Trophoblast cell (in vitro differentiated cells and primary cell): ENCODE results near the gene SCAPER.
"Not testable (repeated sequence)": the region's sequence is repeated elsewhere in the genome, so short reads cannot be mapped to it uniquely, and the experiment has no call there.

Experiments
- DNase-seq, 2 donors: peaks; one replicate each; pipeline ENCODE4 v3.0.0-alpha.2; 2016
- H2AFZ ChIP-seq: 2 replicates; pipeline ENCODE4 v1.6.1; 2013; ENCODE audit warnings: low read length, moderate library complexity, mild to moderate bottlenecking; ENCODE audit not compliant: insufficient read depth, poor library complexity
- H2AK5ac ChIP-seq: 2 replicates; pipeline ENCODE4 v1.6.1; 2013; ENCODE audit warnings: mild to moderate bottlenecking, low read length
- H2BK120ac ChIP-seq: 2 replicates; pipeline ENCODE4 v1.6.1; 2013; ENCODE audit warnings: low read length, mild to moderate bottlenecking, moderate library complexity; ENCODE audit not compliant: insufficient read depth, poor library complexity
- H2BK12ac ChIP-seq: 2 replicates; pipeline ENCODE4 v1.6.1; 2013; ENCODE audit warnings: mild to moderate bottlenecking, low read length, moderate library complexity
- H2BK5ac ChIP-seq: 2 replicates; pipeline ENCODE4 v1.6.1; 2013; ENCODE audit warnings: low read length, low read depth, moderate library complexity, mild to moderate bottlenecking; ENCODE audit not compliant: poor library complexity
- H3K14ac ChIP-seq: 2 replicates; pipeline ENCODE4 v1.6.1; 2013; ENCODE audit warnings: mild to moderate bottlenecking, low read length
- H3K18ac ChIP-seq: 2 replicates; pipeline ENCODE4 v1.6.1; 2013; ENCODE audit warnings: mild to moderate bottlenecking, low read length
- H3K23ac ChIP-seq: 2 replicates; pipeline ENCODE4 v1.6.1; 2013; ENCODE audit warnings: low read length
- H3K27ac ChIP-seq: 2 replicates; pipeline ENCODE4 v1.5.1; 2013; ENCODE audit warnings: low read depth, mild to moderate bottlenecking, inconsistent platforms, low read length, moderate library complexity
- H3K27me3 ChIP-seq: 2 replicates; pipeline ENCODE4 v1.6.1; 2013; ENCODE audit warnings: inconsistent platforms, mild to moderate bottlenecking, low read length, moderate library complexity; ENCODE audit not compliant: insufficient read depth
- H3K36me3 ChIP-seq, 2 experiments: 1 replicate in 1 of 2; 2 replicates in 1 of 2; pipeline ENCODE4 v1.6.1; 2013; ENCODE audit warnings: low read length in 2 of 2, mild to moderate bottlenecking in 2 of 2, moderate library complexity in 1 of 2; ENCODE audit not compliant: insufficient read depth in 2 of 2, control insufficient read depth in 1 of 2
- H3K4ac ChIP-seq: 2 replicates; pipeline ENCODE4 v1.6.1; 2013; ENCODE audit warnings: low read depth, mild to moderate bottlenecking, low read length, moderate library complexity
- H3K4me1 ChIP-seq, 2 experiments: 1 replicate in 1 of 2; 2 replicates in 1 of 2; pipeline ENCODE4 v1.6.1; 2013; ENCODE audit warnings: low read length in 2 of 2, mild to moderate bottlenecking in 2 of 2, moderate library complexity in 1 of 2; ENCODE audit not compliant: insufficient read depth in 2 of 2, control insufficient read depth in 1 of 2
- H3K4me2 ChIP-seq: 2 replicates; pipeline ENCODE4 v1.6.1; 2013; ENCODE audit warnings: inconsistent platforms, mild to moderate bottlenecking, low read length, moderate library complexity
- H3K4me3 ChIP-seq: 2 replicates; pipeline ENCODE4 v1.5.1; 2013; ENCODE audit warnings: mild to moderate bottlenecking, low read depth, low read length, inconsistent platforms
- H3K79me1 ChIP-seq: one replicate; pipeline ENCODE4 v1.6.1; 2013; ENCODE audit warnings: low read length
- H3K79me2 ChIP-seq: 2 replicates; pipeline ENCODE4 v1.6.1; 2013; ENCODE audit warnings: low read length, mild to moderate bottlenecking; ENCODE audit not compliant: control insufficient read depth, insufficient read depth, poor library complexity
- H3K9ac ChIP-seq: 2 replicates; pipeline ENCODE4 v1.6.1; 2013; ENCODE audit warnings: mild to moderate bottlenecking, low read length
- H3K9me3 ChIP-seq: 2 replicates; pipeline ENCODE4 v1.6.1; 2013; ENCODE audit warnings: low read depth, mild to moderate bottlenecking, control low read depth, inconsistent platforms, low read length; ENCODE audit not compliant: insufficient read depth
- H4K12ac ChIP-seq: 2 replicates; pipeline ENCODE4 v1.6.1; 2013; ENCODE audit warnings: low read depth, mild to moderate bottlenecking, low read length, moderate library complexity
- H4K8ac ChIP-seq: 2 replicates; pipeline ENCODE4 v1.6.1; 2013; ENCODE audit warnings: low read depth, mild to moderate bottlenecking, low read length, moderate library complexity
- H4K91ac ChIP-seq: one replicate; pipeline ENCODE4 v1.6.1; 2013; ENCODE audit warnings: low read depth, mild to moderate bottlenecking, low read length, moderate library complexity
- WGBS: extraction: QIAGEN DNeasy Blood & Tissue Kit; methylation state at CpG from one replicate; pipeline ENCODE4 v1.1.7; 2013; ENCODE audit warnings: missing lambda C conversion rate; ENCODE audit not compliant: insufficient read length, insufficient coverage; ENCODE audit errors: extremely low coverage; 5-methylcytosine and 5-hydroxymethylcytosine counted together

SCAPER gene

DNA sequence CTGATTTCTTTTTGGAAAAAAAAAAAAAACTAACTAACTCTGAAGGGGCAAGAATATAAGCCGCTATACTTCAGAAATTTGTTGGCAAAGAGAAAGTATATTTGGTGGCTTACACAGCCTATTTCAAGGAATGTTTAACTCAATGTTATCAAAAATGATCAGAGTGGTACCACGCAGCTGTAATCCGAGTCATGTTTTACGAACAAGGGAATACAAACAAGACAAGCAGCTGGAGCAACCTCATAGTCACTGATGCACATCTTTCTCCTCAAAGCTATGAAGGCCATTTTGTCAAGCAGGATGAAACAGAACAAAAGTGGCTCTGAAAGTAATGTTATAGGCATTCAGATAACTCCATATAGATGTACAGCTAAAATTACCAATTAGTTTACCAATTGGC is 81.2 kb downstream of the SCAPER start:
- Histone ChIP-seq H2AK5ac (no peak overlapping the region), H4K8ac (no peak overlapping the region), H3K27ac (no peak overlapping the region), H3K23ac (no peak overlapping the region), H3K79me1 (no peaks in the 10 kb centered on the region), H3K4ac (no peak overlapping the region), H3K4me2 (no peak overlapping the region), H3K4me3 (no peak overlapping the region), H3K9ac (no peak overlapping the region), H3K14ac (no peak overlapping the region), H2BK120ac (no peak overlapping the region), H3K9me3 (no peaks in the 10 kb centered on the region), H4K12ac (no peak overlapping the region), H3K27me3 (no peaks in the 10 kb centered on the region), H3K79me2 (no peaks in the 10 kb centered on the region), H2AFZ (no peak overlapping the region), H4K91ac (no peak overlapping the region), H2BK5ac (no peak overlapping the region), H3K36me3 (peaks cover 0 to under 1% of the 10 kb centered on the region in 2 experiments), H3K18ac (no peak overlapping the region), H3K4me1 (no peaks in the 10 kb centered on the region), H2BK12ac (no peak overlapping the region)
- DNase-seq, result no peak
- no CpG with 5 or more reads among the region's 4 CpGs for WGBS

DNA sequence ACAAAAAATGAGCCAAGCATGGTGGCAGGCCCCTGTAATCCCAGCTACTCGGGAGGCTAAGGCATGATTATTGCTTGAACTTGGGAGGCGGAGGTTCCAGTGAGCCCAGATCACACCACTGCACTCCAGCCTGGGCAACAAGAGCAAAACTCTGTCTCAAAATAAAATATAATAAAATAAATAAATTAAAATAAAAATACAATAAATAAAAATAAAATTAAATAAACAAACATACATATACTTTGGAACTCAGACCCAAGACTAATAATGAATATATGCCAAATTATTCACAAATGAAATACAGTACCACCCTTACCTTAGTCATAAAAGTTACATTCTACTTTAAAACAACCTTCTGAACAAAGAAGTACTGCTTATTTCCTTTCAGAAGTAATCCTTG is 81.8 kb downstream of the SCAPER start:
- Histone ChIP-seq H3K9ac (no peak overlapping the region), H3K4ac (no peak overlapping the region), H3K18ac (no peak overlapping the region), H3K23ac (no peak overlapping the region), H2AFZ (no peak overlapping the region), H3K14ac (no peak overlapping the region), H3K4me1 (no peaks in the 10 kb centered on the region), H4K91ac (no peak overlapping the region), H3K27me3 (no peaks in the 10 kb centered on the region), H3K27ac (no peak overlapping the region), H3K9me3 (no peaks in the 10 kb centered on the region), H2BK5ac (no peak overlapping the region), H2BK120ac (no peak overlapping the region), H4K8ac (no peak overlapping the region), H3K4me2 (no peak overlapping the region), H4K12ac (no peak overlapping the region), H3K79me1 (no peaks in the 10 kb centered on the region), H3K36me3 (peaks cover 0 to 3% of the 10 kb centered on the region in 2 experiments), H3K4me3 (no peak overlapping the region), H2AK5ac (no peak overlapping the region), H2BK12ac (no peak overlapping the region), H3K79me2 (no peaks in the 10 kb centered on the region)
- no CpG with 5 or more reads among the region's 2 CpGs for WGBS
- DNase-seq, result no peak

DNA sequence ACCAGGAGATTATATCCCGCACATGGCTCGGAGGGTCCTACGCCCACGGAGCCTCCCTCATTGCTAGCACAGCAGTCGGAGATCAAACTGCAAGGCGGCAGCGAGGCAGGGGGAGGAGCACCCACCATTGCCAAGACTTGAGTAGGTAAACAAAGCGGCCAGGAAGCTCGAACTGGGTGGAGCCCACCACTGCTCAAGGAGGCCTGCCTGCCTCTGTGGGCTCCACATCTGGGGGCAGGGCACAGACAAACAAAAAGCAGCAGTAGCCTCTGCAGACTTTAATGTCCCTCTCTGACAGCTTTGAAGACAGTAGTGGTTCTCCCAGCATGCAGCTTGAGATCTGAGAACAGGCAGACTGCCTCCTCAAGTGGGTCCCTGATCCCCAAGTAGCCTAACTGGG is 86.2 kb downstream of the SCAPER start:
- not testable (repeated sequence) for H3K36me3 ChIP-seq, H4K91ac ChIP-seq, H3K9me3 ChIP-seq, H3K4ac ChIP-seq, H2AFZ ChIP-seq, H2BK120ac ChIP-seq, H2BK5ac ChIP-seq, H3K4me1 ChIP-seq, H3K23ac ChIP-seq, H3K27ac ChIP-seq, H3K79me2 ChIP-seq, H2AK5ac ChIP-seq, H2BK12ac ChIP-seq, H3K4me2 ChIP-seq, H3K14ac ChIP-seq, H3K4me3 ChIP-seq, H3K79me1 ChIP-seq, H3K9ac ChIP-seq, H3K18ac ChIP-seq, H4K12ac ChIP-seq, H4K8ac ChIP-seq, DNase-seq, H3K27me3 ChIP-seq
- WGBS, result no CpG with 5 or more reads among the region's 9 CpGs

DNA sequence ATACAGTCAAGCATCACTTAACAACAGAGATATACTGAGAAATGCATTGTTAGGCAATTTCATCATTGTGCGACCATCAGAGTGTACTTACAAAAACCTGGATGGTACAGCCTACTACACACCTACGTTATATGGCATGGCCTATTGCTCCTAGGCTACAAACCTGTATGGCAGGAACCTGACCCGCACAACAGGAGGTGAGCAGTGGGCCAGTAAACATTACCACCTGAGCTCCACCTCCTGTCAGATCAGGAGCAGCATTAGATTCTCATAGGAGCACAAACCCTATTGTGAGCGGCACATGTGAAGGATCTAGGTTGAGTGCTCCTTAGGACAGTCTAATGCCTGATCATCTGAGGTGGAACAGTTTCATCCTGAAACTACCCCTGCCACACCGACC is 89.7 kb downstream of the SCAPER start:
- H2BK120ac ChIP-seq, result no peak overlapping the region
- no peaks in the 10 kb centered on the region for H3K79me2 ChIP-seq
- H3K4ac ChIP-seq, result no peak overlapping the region
- peaks cover 0 to 3% of the 10 kb centered on the region in 2 experiments for H3K36me3 ChIP-seq
- no CpG with 5 or more reads among the region's 5 CpGs for WGBS
- H2BK5ac ChIP-seq, result no peak overlapping the region
- H4K12ac ChIP-seq, result no peak overlapping the region
- H3K79me1 ChIP-seq, result no peaks in the 10 kb centered on the region
- no peak overlapping the region for H3K27ac ChIP-seq
- no peak overlapping the region for H3K14ac ChIP-seq
- H4K8ac ChIP-seq, result no peak overlapping the region
- no peaks in the 10 kb centered on the region for H3K4me1 ChIP-seq
- no peak overlapping the region for H4K91ac ChIP-seq
- H2AFZ ChIP-seq, result no peak overlapping the region
- no peak overlapping the region for H3K9ac ChIP-seq
- no peak overlapping the region for H2BK12ac ChIP-seq
- peak in 1 of 2 donors; percentile 33 for DNase-seq
- H2AK5ac ChIP-seq, result no peak overlapping the region
- no peaks in the 10 kb centered on the region for H3K9me3 ChIP-seq
- no peak overlapping the region for H3K4me2 ChIP-seq
- no peak overlapping the region for H3K23ac ChIP-seq
- H3K4me3 ChIP-seq, result no peak overlapping the region
- H3K27me3 ChIP-seq, result no peaks in the 10 kb centered on the region
- no peak overlapping the region for H3K18ac ChIP-seq
